Measurements from ENCODE around the gene TEX11.

TEX11 gene

DNA sequence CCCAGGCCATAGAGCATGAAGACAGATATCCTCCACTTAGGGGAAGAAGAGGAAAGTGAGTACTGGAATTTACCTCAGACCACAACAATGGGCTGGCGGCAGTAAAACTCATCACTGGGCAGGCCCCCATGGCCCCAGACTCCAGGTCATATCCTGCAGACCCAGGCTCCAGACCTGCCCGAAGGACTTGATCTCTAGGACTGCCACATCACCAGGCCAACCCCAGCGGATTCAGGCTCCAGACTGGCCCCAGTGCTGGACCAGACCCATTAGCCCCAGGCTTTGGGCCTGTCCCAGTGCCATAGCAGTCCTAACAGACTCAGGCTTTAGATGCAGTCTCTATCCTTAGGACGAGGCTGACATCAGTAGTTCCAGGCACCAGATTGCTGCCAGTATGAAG is 273.3 kb downstream of the TEX11 start:
- H2AFZ ChIP-seq (ENCODE audit: low read length), result no peak overlapping the region

GRCh38 chrX:70621743-70622142 is 286.8 kb downstream of the TEX11 start:
- H3F3A ChIP-seq (ENCODE audit: insufficient read depth, low read length), result no peaks in the 10 kb centered on the region
- no peaks in the 10 kb centered on the region for H3K9me2 ChIP-seq (replicated peaks; ENCODE audit: insufficient read depth, low read length)
- TF ChIP-seq CTCF (IDR thresholded peaks at IDR 0.05; ENCODE audit: low read length) (no peak), EZH2phosphoT487 (IDR thresholded peaks at IDR 0.05; ENCODE audit: low read length) (no peak), EZH2 (optimal IDR thresholded peaks at IDR 0.05; ENCODE audit: low read depth, low read length) (no peak)
- no peaks in the 10 kb centered on the region for H3K9me3 ChIP-seq (replicated peaks; ENCODE audit: insufficient read depth, low read length)
- H3K27me3 ChIP-seq (replicated peaks; ENCODE audit: insufficient read depth, low read length), result no peaks in the 10 kb centered on the region
- no peak overlapping the region for H3K4me2 ChIP-seq (ENCODE audit: low read depth, low read length)
- no peak overlapping the region for H3K9ac ChIP-seq (ENCODE audit: low read length)
- H3K4me3 ChIP-seq (ENCODE audit: low read length), result no peak overlapping the region
- no peak overlapping the region for H3K27ac ChIP-seq (ENCODE audit: low read length)
- no peaks in the 10 kb centered on the region for H3K36me3 ChIP-seq (replicated peaks; ENCODE audit: insufficient read depth, low read length)
- no peaks in the 10 kb centered on the region for H3K79me2 ChIP-seq (ENCODE audit: low read length)
- H4K20me1 ChIP-seq (ENCODE audit: insufficient read depth, low read length), result no peaks in the 10 kb centered on the region
- H2AFZ ChIP-seq (ENCODE audit: low read length), result no peak overlapping the region
- no peaks in the 10 kb centered on the region for H3K4me1 ChIP-seq (ENCODE audit: low read length)
- no peak for DNase-seq

More for the DNA sequence above, 273.3 kb downstream of the TEX11 start:
- Histone ChIP-seq H3K27ac (ENCODE audit: low read length) (no peak overlapping the region), H3K9ac (ENCODE audit: low read length) (no peak overlapping the region), H3K36me3 (replicated peaks; ENCODE audit: insufficient read depth, low read length) (no peaks in the 10 kb centered on the region), H4K20me1 (ENCODE audit: insufficient read depth, low read length) (no peaks in the 10 kb centered on the region), H3K4me2 (ENCODE audit: low read depth, low read length) (no peak overlapping the region), H3K79me2 (ENCODE audit: low read length) (no peaks in the 10 kb centered on the region), H3K4me3 (ENCODE audit: low read length) (no peak overlapping the region), H3F3A (ENCODE audit: insufficient read depth, low read length) (no peaks in the 10 kb centered on the region), H3K27me3 (replicated peaks; ENCODE audit: insufficient read depth, low read length) (no peaks in the 10 kb centered on the region), H3K9me3 (replicated peaks; ENCODE audit: insufficient read depth, low read length) (no peaks in the 10 kb centered on the region; the same call in 1 of the 2 replicates), H3K9me2 (replicated peaks; ENCODE audit: insufficient read depth, low read length) (no peaks in the 10 kb centered on the region), H3K4me1 (ENCODE audit: low read length) (no peaks in the 10 kb centered on the region)
- DNase-seq, result no peak
- TF ChIP-seq CTCF (IDR thresholded peaks at IDR 0.05; ENCODE audit: low read length), result no peak
- no peak for TF ChIP-seq EZH2phosphoT487 (IDR thresholded peaks at IDR 0.05; ENCODE audit: low read length)
- TF ChIP-seq EZH2 (optimal IDR thresholded peaks at IDR 0.05; ENCODE audit: low read depth, low read length), result no peak

- Histone ChIP-seq H3K4me3 (ENCODE audit: low read length) (no peak overlapping the region), H3K9me2 (replicated peaks; ENCODE audit: insufficient read depth, low read length) (no peaks in the 10 kb centered on the region), H4K20me1 (ENCODE audit: insufficient read depth, low read length) (no peaks in the 10 kb centered on the region), H3F3A (ENCODE audit: insufficient read depth, low read length) (no peaks in the 10 kb centered on the region), H2AFZ (ENCODE audit: low read length) (no peak overlapping the region), H3K9me3 (replicated peaks; ENCODE audit: insufficient read depth, low read length) (no peaks in the 10 kb centered on the region), H3K9ac (ENCODE audit: low read length) (no peak overlapping the region), H3K4me2 (ENCODE audit: low read depth, low read length) (no peak overlapping the region), H3K36me3 (replicated peaks; ENCODE audit: insufficient read depth, low read length) (no peaks in the 10 kb centered on the region), H3K4me1 (ENCODE audit: low read length) (no peaks in the 10 kb centered on the region), H3K79me2 (ENCODE audit: low read length) (no peaks in the 10 kb centered on the region), H3K27ac (ENCODE audit: low read length) (no peak overlapping the region), H3K27me3 (replicated peaks; ENCODE audit: insufficient read depth, low read length) (no peaks in the 10 kb centered on the region)
- TF ChIP-seq EZH2phosphoT487 (IDR thresholded peaks at IDR 0.05; ENCODE audit: low read length) (no peak), CTCF (IDR thresholded peaks at IDR 0.05; ENCODE audit: low read length) (no peak), EZH2 (optimal IDR thresholded peaks at IDR 0.05; ENCODE audit: low read depth, low read length) (no peak)
- no peak for DNase-seq
Observed at GRCh38 chrX:70618467-70618866, 290.0 kb downstream of the TEX11 start.

Data from MM.1S (cell line).